Kidney (tissue), 14 donors: ENCODE results near the gene VTI1A. TPM values are rescaled to one million over a fixed set of nuclear protein-coding genes. Genes with fewer than 3 reads are reported as not detected.

Experiments used
- DNase-seq, 5 donors: peaks; one replicate each; pipeline ENCODE4 v3.0.0-alpha.2; 2013 to 2020
- FAIRE-seq: peaks from 2 replicates; lab custom pipeline; 2012; peaks lifted over from hg19 to GRCh38; lab: Jason Lieb, UNC
- H3K27ac ChIP-seq, 2 donors: one replicate each; pipeline ENCODE4 v1.7.0; 2013; ENCODE audit warnings: low read depth in 2 of 2, low read length in 2 of 2, inconsistent platforms in 1 of 2
- H3K27me3 ChIP-seq: one replicate; pipeline ENCODE4 v1.7.1; 2013; ENCODE audit warnings: low read length, inconsistent platforms; ENCODE audit not compliant: control insufficient read depth, insufficient read depth
- H3K36me3 ChIP-seq, 3 donors: one replicate each; pipeline versions ENCODE4 v1.7.0 to v1.7.1; 2013; ENCODE audit warnings: low read length in 3 of 3, control low read depth in 1 of 3, inconsistent platforms in 1 of 3; ENCODE audit not compliant: insufficient read depth in 3 of 3, control insufficient read depth in 2 of 3
- H3K4me1 ChIP-seq, 3 donors: one replicate each; pipeline versions ENCODE4 v1.7.0 to v1.7.1; 2013; ENCODE audit warnings: low read length in 3 of 3, inconsistent platforms in 1 of 3, low read depth in 1 of 3; ENCODE audit not compliant: control insufficient read depth in 2 of 3, insufficient read depth in 2 of 3
- H3K4me3 ChIP-seq, 3 donors: one replicate each; pipeline versions ENCODE4 v1.7.0 to v1.8.1; 2013; ENCODE audit warnings: low read length in 3 of 3, control low read depth in 1 of 3, inconsistent platforms in 1 of 3
- H3K9ac ChIP-seq, 3 donors: one replicate each; pipeline versions ENCODE4 v1.7.0 to v1.7.1; 2013; ENCODE audit warnings: low read length in 3 of 3, control low read depth in 1 of 3, inconsistent platforms in 1 of 3
- H3K9me3 ChIP-seq, 3 donors: one replicate each; pipeline versions ENCODE4 v1.7.0 to v1.7.1; 2013; ENCODE audit warnings: low read length in 3 of 3, control low read depth in 1 of 3, inconsistent platforms in 1 of 3; ENCODE audit not compliant: control insufficient read depth in 2 of 3, insufficient read depth in 1 of 3
- CTCF ChIP-seq: IDR thresholded peaks from 3 replicates; pipeline ENCODE4 v1.5.1; 2012; ENCODE audit warnings: mild to moderate bottlenecking, moderate library complexity, borderline replicate concordance; ENCODE audit not compliant: insufficient read depth; ENCODE audit errors: extremely low read depth
- intact Hi-C: fragments of 100-400 bp; cut with DNase I; formaldehyde crosslinking; loops from one replicate; pipeline ENCODE4 v1.11.1; 2022
- polyA plus RNA-seq: library from polyadenylated mRNA; stranded (reverse); fragments of 350-450 nt; fragmentation: Illumina TruSeq; extraction: RNeasy Lipid Tissue Mini Kit (QIAGEN cat#74804); gene quantifications from one replicate; pipeline ENCODE4 v1.2.3, GENCODE V29; 2014; ENCODE audit warnings: low read depth, low replicate concordance; ENCODE audit not compliant: insufficient read depth
- total RNA-seq: library from RNA; stranded (reverse); fragmentation: NEBNext Ultra II Directional; extraction: Animal tissue kit (Norgen Biotek cat#: 25700); gene quantifications from one replicate; pipeline ENCODE4 v1.2.1, GENCODE V29; 2021
- donor health status: control.
- donor health status: control.
- donor health status: control.
- donor health status: control.
- donor health status: control.
- donor health status: DM: yes; HTN: yes; CAD: no.
- donor health status: Normal renal cell carcinoma (clear cell type).

The VTI1A gene
- total and polyA plus RNA-seq, 2 donors from 2014 or later, result 9.2 to 41.8 TPM

- FAIRE-seq (no peak), DNase-seq (no peak)
- Histone ChIP-seq H3K36me3 (no peaks in the 10 kb centered on the region), H3K27ac (no peak overlapping the region), H3K4me3 (no peak overlapping the region), H3K4me1 (no peaks in the 10 kb centered on the region), H3K27me3 (no peaks in the 10 kb centered on the region), H3K9me3 (no peaks in the 10 kb centered on the region), H3K9ac (no peak overlapping the region)
- no peak for TF ChIP-seq CTCF
- intact Hi-C loops, result no loop called here
Observed at GRCh38 chr10:112502536-112502935, 55.5 kb downstream of the VTI1A start.

DNA sequence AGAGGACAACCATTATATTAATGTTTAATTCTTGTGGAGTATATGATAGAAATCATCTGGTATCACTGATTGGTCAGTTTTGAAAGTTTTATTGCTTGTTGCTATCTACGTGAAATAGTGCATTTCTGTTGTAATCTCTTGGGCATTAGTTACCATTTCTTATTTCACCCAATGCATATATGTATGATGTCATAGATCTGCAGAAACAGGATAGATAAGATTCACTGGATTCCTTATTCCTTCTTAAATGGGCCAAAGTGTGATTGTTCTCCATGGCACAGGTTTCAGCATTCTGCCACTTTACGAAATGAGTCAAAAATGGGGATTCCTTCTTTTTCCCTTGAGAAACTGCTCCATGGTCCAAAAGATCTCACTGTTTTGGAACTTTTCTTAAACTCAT lies 56.6 kb downstream of the VTI1A start:
- Histone ChIP-seq H3K27me3 (no peaks in the 10 kb centered on the region), H3K4me1 (no peaks in the 10 kb centered on the region), H3K9me3 (no peaks in the 10 kb centered on the region), H3K27ac (no peak overlapping the region), H3K4me3 (no peak overlapping the region), H3K36me3 (no peaks in the 10 kb centered on the region), H3K9ac (no peak overlapping the region)
- intact Hi-C loops, result no loop called here
- no peak for TF ChIP-seq CTCF
- DNase-seq (no peak), FAIRE-seq (no peak)

GRCh38 chr10:112507046-112507445 lies 60.0 kb downstream of the VTI1A start:
- intact Hi-C loops, result no loop called here
- no peak for TF ChIP-seq CTCF
- H3K9me3 ChIP-seq, result no peaks in the 10 kb centered on the region
- FAIRE-seq, result no peak
- no peaks in the 10 kb centered on the region for H3K36me3 ChIP-seq
- no peak overlapping the region for H3K9ac ChIP-seq
- H3K27me3 ChIP-seq, result no peaks in the 10 kb centered on the region
- H3K4me1 ChIP-seq, result no peaks in the 10 kb centered on the region
- DNase-seq, result peak in 1 of 5 donors; percentile 9
- no peak overlapping the region for H3K4me3 ChIP-seq
- H3K27ac ChIP-seq, result no peak overlapping the region

- no peak for FAIRE-seq
- Histone ChIP-seq H3K9me3 (no peaks in the 10 kb centered on the region), H3K4me1 (no peaks in the 10 kb centered on the region), H3K4me3 (no peak overlapping the region), H3K27ac (no peak overlapping the region), H3K9ac (no peak overlapping the region), H3K27me3 (no peaks in the 10 kb centered on the region), H3K36me3 (no peaks in the 10 kb centered on the region)
- peak in 1 of 5 donors; percentile 13 for DNase-seq
- no peak for TF ChIP-seq CTCF
- intact Hi-C loops, result no loop called here
Observed at GRCh38 chr10:112507988-112508387, 61.0 kb downstream of the VTI1A start.
